Measurements from ENCODE around the gene LRRC74B.
"Not testable (repeated sequence)": the region's sequence is repeated elsewhere in the genome, so short reads cannot be mapped to it uniquely, and the experiment has no call there.

- not testable (repeated sequence) for TF ChIP-seq CTCF (conservative IDR thresholded peaks at IDR 0.05; ENCODE audit: low read length); EZH2phosphoT487 (IDR thresholded peaks at IDR 0.05; ENCODE audit: borderline replicate concordance)
These were observed 51.1 kb downstream of the LRRC74B start for GRCh38 chr22:21096878-21097277.
